Karpas-422 (cell line): ENCODE measurements around the gene MAPRE3. TPM values are rescaled to one million over a fixed set of nuclear protein-coding genes. Genes with fewer than 3 reads are reported as not detected.
A peak's percentile ranks its signal among the peaks of the same experiment; 100 is the strongest.

Experiments used
- DNase-seq: peaks from one replicate; pipeline ENCODE4 v3.0.0-alpha.2; 2015
- H2AFZ ChIP-seq: fragments of 200-600 bp; sonication (generic); 2 replicates; pipeline ENCODE4 v1.6.1; 2014; ENCODE audit warnings: antibody characterized with exemption, low read length, mixed read lengths
- H3K27ac ChIP-seq: fragments of 200-600 bp; sonication (generic); 2 replicates; pipeline ENCODE4 v1.5.1; 2014; ENCODE audit warnings: mild to moderate bottlenecking, low read length, moderate library complexity
- H3K27me3 ChIP-seq: fragments of 200-600 bp; sonication (generic); 2 replicates; pipeline ENCODE4 v1.6.1; 2014; ENCODE audit warnings: low read length, mixed read lengths
- H3K36me3 ChIP-seq: fragments of 200-600 bp; sonication (generic); 2 replicates; pipeline ENCODE4 v1.6.1; 2014; ENCODE audit warnings: low read length, mixed read lengths; ENCODE audit not compliant: insufficient read depth
- H3K4me1 ChIP-seq: fragments of 200-600 bp; sonication (generic); 2 replicates; pipeline ENCODE4 v1.6.1; 2014; ENCODE audit warnings: mild to moderate bottlenecking, low read length, mixed read lengths
- H3K4me2 ChIP-seq: fragments of 200-600 bp; sonication (generic); 2 replicates; pipeline ENCODE4 v1.6.1; 2014; ENCODE audit warnings: low read length, low read depth, mild to moderate bottlenecking; ENCODE audit not compliant: poor library complexity, severe bottlenecking
- H3K4me3 ChIP-seq: fragments of 200-600 bp; sonication (generic); 2 replicates; pipeline ENCODE4 v1.5.1; 2014; ENCODE audit warnings: mild to moderate bottlenecking, antibody characterized with exemption, low read length, mixed read lengths
- H3K79me2 ChIP-seq: fragments of 200-600 bp; sonication (generic); 2 replicates; pipeline ENCODE4 v1.6.1; 2014; ENCODE audit warnings: mild to moderate bottlenecking, low read length, mixed read lengths
- H3K9ac ChIP-seq: fragments of 200-600 bp; sonication (generic); 2 replicates; pipeline ENCODE4 v1.6.0; 2014; ENCODE audit warnings: low read length
- H3K9me2 ChIP-seq: fragments of 200-600 bp; sonication (generic), shearing (Covaris generic); replicated peaks from 2 replicates; pipeline ENCODE4 v1.6.0; 2014; ENCODE audit warnings: mild to moderate bottlenecking, low read length, moderate library complexity; ENCODE audit not compliant: insufficient read depth
- H3K9me3 ChIP-seq: fragments of 300-700, 200-600 bp; sonication (generic); 2 replicates; pipeline ENCODE4 v1.6.1; 2014; ENCODE audit warnings: low read length, mixed read lengths
- H4K20me1 ChIP-seq: fragments of 200-600 bp; sonication (generic); 2 replicates; pipeline ENCODE4 v1.6.1; 2014; ENCODE audit warnings: mild to moderate bottlenecking, antibody characterized with exemption, low read length, low read depth; ENCODE audit not compliant: insufficient read depth
- total RNA-seq: library from RNA; depleted of rRNA; stranded (reverse); fragments of >200 nt; shearing (Covaris generic); gene quantifications from 2 replicates; pipeline ENCODE4 v1.2.3, GENCODE V29; 2014; ENCODE audit warnings: low replicate concordance

The MAPRE3 gene
- total RNA-seq, 1 experiment from 2014 or later: 0.30 TPM

- no peak overlapping the region for H3K4me2 ChIP-seq
- no peak overlapping the region for H2AFZ ChIP-seq
Observed at GRCh38 chr2:26982102-26982742, 11.8 kb downstream of the MAPRE3 start.

GRCh38 chr2:26983746-26984145 is 13.3 kb downstream of the MAPRE3 start:
- H3K9me3 ChIP-seq: no peaks in the 10 kb centered on the region
- no peak overlapping the region for H3K4me3 ChIP-seq
- H3K4me2 ChIP-seq: no peak overlapping the region
- H4K20me1 ChIP-seq: no peaks in the 10 kb centered on the region
- no peaks in the 10 kb centered on the region for H3K9me2 ChIP-seq
- no peak overlapping the region for H3K27ac ChIP-seq
- no peaks in the 10 kb centered on the region for H3K27me3 ChIP-seq
- no peak overlapping the region for H3K9ac ChIP-seq
- no peaks in the 10 kb centered on the region for H3K36me3 ChIP-seq
- DNase-seq: no peak
- no peaks in the 10 kb centered on the region for H3K79me2 ChIP-seq
- H3K4me1 ChIP-seq: no peaks in the 10 kb centered on the region
- H2AFZ ChIP-seq: no peak overlapping the region

More at GRCh38 chr2:26982102-26982742, 11.8 kb downstream of the MAPRE3 start:
- peak; percentile 63 for DNase-seq
- H3K79me2 ChIP-seq: no peaks in the 10 kb centered on the region
- no peaks in the 10 kb centered on the region for H3K9me2 ChIP-seq
- no peaks in the 10 kb centered on the region for H3K36me3 ChIP-seq
- no peaks in the 10 kb centered on the region for H4K20me1 ChIP-seq
- no peaks in the 10 kb centered on the region for H3K9me3 ChIP-seq
- H3K27ac ChIP-seq: no peak overlapping the region
- H3K4me1 ChIP-seq: no peaks in the 10 kb centered on the region
- no peak overlapping the region for H3K4me3 ChIP-seq
- H3K9ac ChIP-seq: no peak overlapping the region
- H3K27me3 ChIP-seq: no peaks in the 10 kb centered on the region

- H3K79me2 ChIP-seq: no peaks in the 10 kb centered on the region
- H3K4me2 ChIP-seq: no peak overlapping the region
- no peak for DNase-seq
- no peak overlapping the region for H2AFZ ChIP-seq
- H3K27ac ChIP-seq: no peak overlapping the region
- H3K9me3 ChIP-seq: no peaks in the 10 kb centered on the region
- H3K4me1 ChIP-seq: no peaks in the 10 kb centered on the region
- H3K9me2 ChIP-seq: no peaks in the 10 kb centered on the region
- no peaks in the 10 kb centered on the region for H3K36me3 ChIP-seq
- H3K4me3 ChIP-seq: no peak overlapping the region
- no peaks in the 10 kb centered on the region for H4K20me1 ChIP-seq
- no peak overlapping the region for H3K9ac ChIP-seq
- no peaks in the 10 kb centered on the region for H3K27me3 ChIP-seq
Observed at GRCh38 chr2:26985807-26986206, 15.4 kb downstream of the MAPRE3 start.

GRCh38 chr2:26986576-26986975 is 16.1 kb downstream of the MAPRE3 start:
- Histone ChIP-seq H3K79me2 (no peaks in the 10 kb centered on the region), H3K4me2 (no peak overlapping the region), H3K9me3 (no peaks in the 10 kb centered on the region), H3K27ac (no peak overlapping the region), H3K27me3 (no peaks in the 10 kb centered on the region), H3K9ac (no peak overlapping the region), H3K4me1 (no peaks in the 10 kb centered on the region), H3K9me2 (no peaks in the 10 kb centered on the region), H2AFZ (no peak overlapping the region), H4K20me1 (no peaks in the 10 kb centered on the region), H3K4me3 (no peak overlapping the region), H3K36me3 (no peaks in the 10 kb centered on the region)
- DNase-seq: no peak

- no peaks in the 10 kb centered on the region for H4K20me1 ChIP-seq
- no peak overlapping the region for H3K27ac ChIP-seq
- H3K9me2 ChIP-seq: no peaks in the 10 kb centered on the region
- no peak overlapping the region for H3K4me3 ChIP-seq
- no peak overlapping the region for H2AFZ ChIP-seq
- no peaks in the 10 kb centered on the region for H3K9me3 ChIP-seq
- H3K36me3 ChIP-seq: no peaks in the 10 kb centered on the region
- no peaks in the 10 kb centered on the region for H3K4me1 ChIP-seq
- no peak overlapping the region for H3K9ac ChIP-seq
- DNase-seq: no peak
- no peaks in the 10 kb centered on the region for H3K27me3 ChIP-seq
- no peak overlapping the region for H3K4me2 ChIP-seq
- no peaks in the 10 kb centered on the region for H3K79me2 ChIP-seq
Observed at GRCh38 chr2:26988058-26988860, 17.8 kb downstream of the MAPRE3 start.

- Histone ChIP-seq H3K4me2 (no peak overlapping the region), H3K4me1 (no peaks in the 10 kb centered on the region), H3K9me2 (no peaks in the 10 kb centered on the region), H2AFZ (no peak overlapping the region), H3K27ac (no peak overlapping the region), H3K36me3 (no peaks in the 10 kb centered on the region), H3K9me3 (no peaks in the 10 kb centered on the region), H3K79me2 (no peaks in the 10 kb centered on the region), H3K4me3 (no peak overlapping the region), H3K27me3 (no peaks in the 10 kb centered on the region), H4K20me1 (no peaks in the 10 kb centered on the region), H3K9ac (no peak overlapping the region)
- DNase-seq: no peak
Observed at GRCh38 chr2:26989156-26989555, 18.7 kb downstream of the MAPRE3 start.

GRCh38 chr2:26991717-26992116 is 21.3 kb downstream of the MAPRE3 start:
- DNase-seq: no peak
- H3K27ac ChIP-seq: no peak overlapping the region
- no peaks in the 10 kb centered on the region for H3K4me1 ChIP-seq
- no peaks in the 10 kb centered on the region for H3K9me2 ChIP-seq
- no peaks in the 10 kb centered on the region for H4K20me1 ChIP-seq
- H3K4me2 ChIP-seq: no peak overlapping the region
- no peaks in the 10 kb centered on the region for H3K27me3 ChIP-seq
- no peaks in the 10 kb centered on the region for H3K79me2 ChIP-seq
- H3K9ac ChIP-seq: no peak overlapping the region
- H2AFZ ChIP-seq: no peak overlapping the region
- no peaks in the 10 kb centered on the region for H3K36me3 ChIP-seq
- H3K9me3 ChIP-seq: no peaks in the 10 kb centered on the region
- no peak overlapping the region for H3K4me3 ChIP-seq

GRCh38 chr2:26993768-26994167 is 23.3 kb downstream of the MAPRE3 start:
- no peaks in the 10 kb centered on the region for H3K9me2 ChIP-seq
- H3K79me2 ChIP-seq: no peaks in the 10 kb centered on the region
- H3K27ac ChIP-seq: no peak overlapping the region
- no peaks in the 10 kb centered on the region for H3K27me3 ChIP-seq
- peak; percentile 55 for DNase-seq
- H2AFZ ChIP-seq: no peak overlapping the region
- H3K9ac ChIP-seq: no peak overlapping the region
- H3K36me3 ChIP-seq: no peaks in the 10 kb centered on the region
- H3K4me1 ChIP-seq: no peaks in the 10 kb centered on the region
- no peak overlapping the region for H3K4me3 ChIP-seq
- H4K20me1 ChIP-seq: no peaks in the 10 kb centered on the region
- H3K9me3 ChIP-seq: no peaks in the 10 kb centered on the region
- H3K4me2 ChIP-seq: no peak overlapping the region
